GM13976 (cell line): ENCODE data around the gene CCM2.
"Not testable (repeated sequence)": the region's sequence is repeated elsewhere in the genome, so short reads cannot be mapped to it uniquely, and the experiment has no call there.

ENCODE experiments used
- DNase-seq: peaks from one replicate; pipeline ENCODE4 v3.0.0; 2012; ENCODE audit warnings: low spot score
- in situ Hi-C: fragments of 300-500 bp; cut with MboI; formaldehyde crosslinking; loops from one replicate; pipeline ENCODE4 v1.12.0; 2022; ENCODE audit warnings: low sequenced_read_pairs, mixed read lengths, inconsistent platforms; ENCODE audit not compliant: unreplicated experiment
- TF ChIP-seq, protein P1 (sequence below): IDR thresholded peaks from 2 replicates; pipeline ENCODE4 v1.5.1; 2012; ENCODE audit warnings: borderline replicate concordance, mild to moderate bottlenecking; ENCODE audit not compliant: insufficient read depth; ENCODE audit errors: extremely low read depth, missing control alignments, control extremely low read depth

The CCM2 gene

DNA sequence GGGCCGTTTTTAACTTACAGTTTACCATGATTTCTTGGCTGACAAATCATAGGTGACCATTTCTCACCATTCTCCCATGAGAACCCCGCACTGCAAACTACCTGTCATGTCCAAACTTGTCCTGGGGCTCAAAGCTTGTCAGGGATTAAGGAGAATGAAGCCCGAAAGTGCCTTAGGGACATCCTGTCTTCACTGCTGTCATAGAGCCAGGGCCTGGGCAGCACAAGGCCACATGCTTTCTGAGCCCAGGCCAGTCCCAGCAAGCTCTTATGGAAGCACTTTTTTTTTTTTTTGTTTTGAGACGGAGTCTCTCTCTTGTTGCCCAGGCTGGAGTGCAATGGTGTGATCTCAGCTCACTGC lies 33.9 kb downstream of the CCM2 start:
- in situ Hi-C loops = no loop called here
- no peak for DNase-seq
- TF ChIP-seq, protein P1, sequence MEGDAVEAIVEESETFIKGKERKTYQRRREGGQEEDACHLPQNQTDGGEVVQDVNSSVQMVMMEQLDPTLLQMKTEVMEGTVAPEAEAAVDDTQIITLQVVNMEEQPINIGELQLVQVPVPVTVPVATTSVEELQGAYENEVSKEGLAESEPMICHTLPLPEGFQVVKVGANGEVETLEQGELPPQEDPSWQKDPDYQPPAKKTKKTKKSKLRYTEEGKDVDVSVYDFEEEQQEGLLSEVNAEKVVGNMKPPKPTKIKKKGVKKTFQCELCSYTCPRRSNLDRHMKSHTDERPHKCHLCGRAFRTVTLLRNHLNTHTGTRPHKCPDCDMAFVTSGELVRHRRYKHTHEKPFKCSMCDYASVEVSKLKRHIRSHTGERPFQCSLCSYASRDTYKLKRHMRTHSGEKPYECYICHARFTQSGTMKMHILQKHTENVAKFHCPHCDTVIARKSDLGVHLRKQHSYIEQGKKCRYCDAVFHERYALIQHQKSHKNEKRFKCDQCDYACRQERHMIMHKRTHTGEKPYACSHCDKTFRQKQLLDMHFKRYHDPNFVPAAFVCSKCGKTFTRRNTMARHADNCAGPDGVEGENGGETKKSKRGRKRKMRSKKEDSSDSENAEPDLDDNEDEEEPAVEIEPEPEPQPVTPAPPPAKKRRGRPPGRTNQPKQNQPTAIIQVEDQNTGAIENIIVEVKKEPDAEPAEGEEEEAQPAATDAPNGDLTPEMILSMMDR = no peak

DNA sequence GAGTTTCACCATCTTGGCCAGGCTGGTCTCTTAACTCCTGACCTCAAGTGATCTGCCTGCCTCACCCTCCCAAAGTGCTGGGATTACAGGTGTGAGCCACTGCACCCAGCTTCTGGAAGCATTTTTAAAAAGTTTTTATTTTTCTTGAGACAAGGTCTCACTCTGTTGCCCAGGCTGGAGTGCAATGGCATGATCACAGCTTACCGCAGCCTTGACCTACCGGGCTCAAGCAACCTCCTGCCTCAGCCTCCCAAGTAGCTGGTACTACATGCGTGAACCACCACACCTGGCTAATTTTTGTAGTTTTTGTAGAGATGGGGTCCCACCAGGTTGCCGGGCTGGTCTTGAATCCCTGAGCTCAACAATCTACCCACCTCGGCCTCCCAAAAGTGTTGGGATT lies 34.7 kb downstream of the CCM2 start:
- in situ Hi-C loops, DNase-seq: not testable (repeated sequence)

DNA sequence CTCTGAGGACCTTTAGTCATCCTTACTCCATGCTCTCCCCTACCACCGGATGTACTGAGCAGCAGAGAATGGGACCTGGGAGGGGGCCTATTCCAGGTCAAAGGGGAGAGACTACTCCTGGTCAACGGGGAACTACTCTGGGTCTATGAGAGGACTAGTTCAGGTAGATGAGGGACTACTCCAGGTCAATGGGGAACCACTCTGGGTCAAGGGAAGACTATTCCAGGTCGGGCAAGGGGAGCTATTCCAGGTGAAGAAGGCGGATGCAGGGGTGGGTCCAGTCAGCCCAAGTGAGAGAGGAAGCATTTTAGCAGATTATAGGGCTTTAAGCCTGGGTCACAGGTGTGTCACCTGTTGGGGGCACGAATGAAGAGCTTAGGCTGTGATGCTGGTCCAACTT lies 35.4 kb downstream of the CCM2 start:
- in situ Hi-C loops = no loop called here
- DNase-seq = no peak
- TF ChIP-seq, protein P1 = no peak

DNA sequence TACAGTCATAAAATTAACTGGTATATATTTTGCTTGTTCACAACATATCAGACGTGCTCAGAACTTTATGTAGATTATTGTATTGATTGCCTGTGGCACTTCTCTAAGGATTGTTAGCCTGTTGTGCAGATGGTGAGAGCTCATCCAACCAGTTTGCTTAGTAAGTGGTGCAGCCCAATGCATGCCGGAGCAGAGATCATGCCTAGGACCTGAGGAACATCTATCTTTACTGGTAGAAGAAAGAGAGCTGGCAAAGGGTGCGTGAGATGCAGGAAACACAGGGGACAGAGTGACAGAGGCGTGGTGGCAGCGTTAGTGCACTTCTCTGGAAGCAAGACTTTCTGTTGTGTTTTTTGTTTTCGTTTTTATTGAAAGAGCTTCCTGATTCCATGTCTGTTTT lies 35.9 kb downstream of the CCM2 start:
- TF ChIP-seq, protein P1 = no peak
- in situ Hi-C loops = no loop called here
- DNase-seq = no peak

DNA sequence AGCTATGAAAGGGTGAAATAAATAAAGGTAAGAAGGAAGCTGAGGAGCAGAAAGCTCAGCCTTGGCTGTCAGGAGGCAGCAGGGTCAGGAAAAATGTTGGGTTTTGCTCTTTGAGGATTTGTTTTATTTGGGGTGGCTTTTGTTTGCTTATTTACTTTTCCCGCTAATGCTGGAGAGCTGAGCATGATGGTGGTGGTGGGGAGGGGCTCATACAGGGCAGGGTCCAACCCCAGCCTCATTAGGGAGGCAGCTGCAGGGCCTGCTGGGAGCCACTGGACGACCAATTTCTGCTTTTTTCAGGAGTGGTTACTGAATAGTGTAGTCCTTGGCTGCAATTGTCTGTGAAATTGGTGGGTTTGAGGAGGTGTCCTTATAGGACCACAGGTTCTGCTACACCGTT lies 36.3 kb downstream of the CCM2 start:
- no peak for DNase-seq
- TF ChIP-seq, protein P1 = no peak

DNA sequence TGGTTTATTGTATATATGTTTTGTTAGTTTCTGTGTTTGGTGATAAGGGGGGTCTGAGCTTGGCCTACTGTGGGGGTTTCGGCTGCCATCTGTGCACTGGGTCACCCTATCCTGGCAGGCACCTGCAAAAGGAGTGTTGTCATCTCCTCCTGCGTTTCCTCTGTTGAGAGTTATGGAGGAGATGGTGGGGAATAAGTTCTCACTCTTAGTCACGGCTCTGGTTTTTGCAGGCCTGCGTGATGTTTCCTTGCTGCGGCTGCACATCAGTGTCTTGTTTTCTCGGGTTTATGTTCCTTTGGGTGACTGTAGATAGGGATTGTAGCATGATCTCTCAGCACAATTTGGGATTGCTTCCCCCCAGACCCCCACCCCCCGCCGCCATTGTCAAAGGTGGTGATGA lies 36.8 kb downstream of the CCM2 start:
- TF ChIP-seq, protein P1 = no peak
- no peak for DNase-seq
- in situ Hi-C loops = no loop called here

More for the DNA sequence above, 36.3 kb downstream of the CCM2 start:
- in situ Hi-C loops = no loop called here

DNA sequence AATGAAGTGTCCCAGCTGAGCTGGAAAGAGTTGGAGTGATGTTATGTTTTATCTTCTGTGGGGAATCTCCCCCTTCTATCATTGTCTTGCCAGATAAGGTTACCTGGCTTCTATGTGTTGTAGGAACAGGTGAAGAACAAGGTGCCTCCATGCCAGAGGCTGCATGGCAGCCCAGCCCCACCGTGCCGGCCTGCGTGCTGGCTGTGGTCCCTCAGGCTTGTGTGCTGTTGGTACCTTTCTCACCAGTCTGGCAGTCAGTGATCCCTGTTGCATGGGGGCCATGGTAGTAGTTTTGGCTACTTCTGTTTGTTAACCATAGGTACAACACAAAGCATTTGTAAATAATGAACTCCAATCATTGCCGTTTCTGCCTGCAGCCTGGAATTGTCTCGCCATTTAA lies 37.9 kb downstream of the CCM2 start:
- TF ChIP-seq, protein P1 = no peak
- no peak for DNase-seq
- in situ Hi-C loops = no loop called here
